HEK293 (cell line): ENCODE results near the gene PBX3.

Experiments used
- CTCF ChIA-PET: fragments of 350-600 bp; formaldehyde crosslinking; extraction: SDS; loops from one replicate; lab custom pipeline; 2021; ENCODE audit warnings: antibody characterized with exemption; lab: Yijun Ruan, JAX
- POLR2A ChIA-PET: fragments of 300-600 bp; formaldehyde crosslinking; extraction: SDS; loops from one replicate; lab custom pipeline; 2020; ENCODE audit warnings: antibody characterized with exemption, inconsistent platforms; lab: Yijun Ruan, JAX
- H3K27ac ChIP-seq: fragments of 200-500 bp; sonication (Bioruptor generic); 2 replicates; pipeline ENCODE4 v1.5.1; 2014; ENCODE audit warnings: low read depth, low read length, control low read depth, inconsistent platforms; ENCODE audit errors: extremely low read depth
- H3K36me3 ChIP-seq, 2 experiments: fragments of 200-500 bp in 1 of 2; sonication (Bioruptor generic) in 1 of 2; 1 replicate in 1 of 2; 2 replicates in 1 of 2; pipeline ENCODE4 v1.5.1; 2014 to 2017; ENCODE audit warnings: inconsistent platforms in 2 of 2, low read length in 2 of 2; ENCODE audit not compliant: control insufficient read depth in 2 of 2, insufficient read depth in 1 of 2
- H3K4me1 ChIP-seq: fragments of 200-500 bp; sonication (Bioruptor generic); 2 replicates; pipeline ENCODE4 v1.5.1; 2014; ENCODE audit warnings: mild to moderate bottlenecking, low read length, inconsistent platforms; ENCODE audit not compliant: control insufficient read depth, insufficient read depth
- H3K4me3 ChIP-seq: 2 replicates; pipeline ENCODE4 v1.5.1; 2011; ENCODE audit warnings: low read depth, mild to moderate bottlenecking, control low read depth, low read length, moderate library complexity
- H3K9me3 ChIP-seq: fragments of 200-500 bp; sonication (Bioruptor generic); 2 replicates; pipeline ENCODE4 v1.5.1; 2014; ENCODE audit warnings: low read depth, low read length, inconsistent platforms; ENCODE audit not compliant: control insufficient read depth, insufficient read depth
- BCL6B ChIP-seq: fragments of 450-650 bp; formaldehyde crosslinking; IDR thresholded peaks from 2 replicates; pipeline ENCODE4 v1.5.1; 2017; ENCODE audit warnings: missing biosample characterization, missing genetic modification characterization
- HIC1 ChIP-seq: fragments of 450-650 bp; formaldehyde crosslinking; IDR thresholded peaks from 2 replicates; pipeline ENCODE4 v1.5.1; 2016; ENCODE audit warnings: missing biosample characterization, missing genetic modification characterization
- KLF8 ChIP-seq: fragments of 450-650 bp; formaldehyde crosslinking; IDR thresholded peaks from 2 replicates; pipeline ENCODE4 v1.5.1; 2016; ENCODE audit warnings: missing biosample characterization, missing genetic modification characterization
- PBX3 ChIP-seq: sonication (generic); formaldehyde crosslinking; IDR thresholded peaks from 2 replicates; pipeline ENCODE4 v1.8.1; 2022; ENCODE audit warnings: mild to moderate bottlenecking, moderate library complexity, missing genetic modification reagents
- SETDB1 ChIP-seq: IDR thresholded peaks from one replicate; pipeline ENCODE4 v1.6.1; 2017; ENCODE audit warnings: mild to moderate bottlenecking, low read length, moderate library complexity, mixed read lengths; ENCODE audit not compliant: insufficient read length
- SP3 ChIP-seq: fragments of 450-650 bp; formaldehyde crosslinking; IDR thresholded peaks from 2 replicates; pipeline ENCODE4 v1.5.1; 2016; ENCODE audit warnings: missing biosample characterization, missing genetic modification characterization
- ZBTB26 ChIP-seq: fragments of 450-650 bp; formaldehyde crosslinking; optimal IDR thresholded peaks from 2 replicates; pipeline ENCODE3; 2016; ENCODE audit warnings: missing biosample characterization, mild to moderate bottlenecking, missing genetic modification characterization
- ZBTB8A ChIP-seq: fragments of 450-650 bp; formaldehyde crosslinking; IDR thresholded peaks from 2 replicates; pipeline ENCODE4 v1.5.1; 2016; ENCODE audit warnings: missing biosample characterization, missing genetic modification characterization
- ZFHX2 ChIP-seq: fragments of 450-650 bp; formaldehyde crosslinking; conservative IDR thresholded peaks from 2 replicates; pipeline ENCODE4 v1.5.1; 2016; ENCODE audit warnings: missing biosample characterization, missing genetic modification characterization
- ZNF157 ChIP-seq: fragments of 450-650 bp; formaldehyde crosslinking; IDR thresholded peaks from 2 replicates; pipeline ENCODE4 v1.5.1; 2016; ENCODE audit warnings: missing biosample characterization, missing genetic modification characterization
- ZNF16 ChIP-seq: fragments of 450-650 bp; formaldehyde crosslinking; IDR thresholded peaks from 2 replicates; pipeline ENCODE4 v1.5.1; 2016; ENCODE audit warnings: low read depth, missing biosample characterization, missing genetic modification characterization
- ZNF184 ChIP-seq: fragments of 450-650 bp; IDR thresholded peaks from 2 replicates; pipeline ENCODE4 v1.5.1; 2018; ENCODE audit warnings: missing biosample characterization, mild to moderate bottlenecking, missing genetic modification characterization
- ZNF19 ChIP-seq: fragments of 450-650 bp; formaldehyde crosslinking; IDR thresholded peaks from 2 replicates; pipeline ENCODE4; 2016; ENCODE audit warnings: missing biosample characterization, missing genetic modification characterization, low read depth
- ZNF335 ChIP-seq: fragments of 450-650 bp; formaldehyde crosslinking; conservative IDR thresholded peaks from 2 replicates; pipeline ENCODE4 v1.5.1; 2016; ENCODE audit warnings: missing biosample characterization, missing genetic modification characterization
- ZNF391 ChIP-seq: fragments of 450-650 bp; formaldehyde crosslinking; IDR thresholded peaks from 2 replicates; pipeline ENCODE4 v1.5.1; 2016; ENCODE audit warnings: low read depth, missing biosample characterization, missing genetic modification characterization, borderline replicate concordance
- ZNF398 ChIP-seq: fragments of 450-650 bp; formaldehyde crosslinking; IDR thresholded peaks from 2 replicates; pipeline ENCODE4 v1.5.1; 2017; ENCODE audit warnings: missing biosample characterization, missing genetic modification characterization
- ZNF488 ChIP-seq: fragments of 450-650 bp; formaldehyde crosslinking; IDR thresholded peaks from 2 replicates; pipeline ENCODE4 v1.5.1; 2016; ENCODE audit warnings: missing biosample characterization, missing genetic modification characterization
- ZNF530 ChIP-seq: fragments of 450-650 bp; formaldehyde crosslinking; IDR thresholded peaks from 2 replicates; pipeline ENCODE4 v1.5.1; 2016; ENCODE audit warnings: low read depth, missing biosample characterization, missing genetic modification characterization
- ZNF560 ChIP-seq: fragments of 450-650 bp; formaldehyde crosslinking; IDR thresholded peaks from 2 replicates; pipeline ENCODE4 v1.5.1; 2017; ENCODE audit warnings: missing biosample characterization, missing genetic modification characterization, borderline replicate concordance
- ZNF571 ChIP-seq: fragments of 450-650 bp; formaldehyde crosslinking; IDR thresholded peaks from 2 replicates; pipeline ENCODE4 v1.5.0; 2017; ENCODE audit warnings: missing biosample characterization, missing genetic modification characterization
- ZNF585B ChIP-seq: fragments of 450-650 bp; formaldehyde crosslinking; IDR thresholded peaks from 2 replicates; pipeline ENCODE4 v1.5.1; 2016; ENCODE audit warnings: missing biosample characterization, missing genetic modification characterization
- TF ChIP-seq, protein P1 (sequence below): IDR thresholded peaks from 2 replicates; pipeline ENCODE4 v1.6.1; 2011; ENCODE audit warnings: mild to moderate bottlenecking, low read depth, low read length, borderline replicate concordance

PBX3 gene

GRCh38 chr9:125964702-125965225 is 217.6 kb downstream of the PBX3 start:
- Histone ChIP-seq H3K4me1 (no peaks in the 10 kb centered on the region), H3K4me3 (no peak overlapping the region), H3K27ac (no peak overlapping the region), H3K9me3 (no peaks in the 10 kb centered on the region), H3K36me3 (peaks cover 0 to 36% of the 10 kb centered on the region in 2 experiments; a peak in 1 of 3 replicates)
- TF ChIP-seq ZBTB26 (tag by site-specific recombination) (no peak), ZNF585B (no peak), ZNF571 (tag by site-specific recombination) (no peak)
- CTCF ChIA-PET, result interaction anchor here (0.7 kb wide), 1 partner anchor 17 kb away, joined by 4 read pairs; no protein-coding TSS in a partner anchor
- POLR2A ChIA-PET, result no interaction called here

DNA sequence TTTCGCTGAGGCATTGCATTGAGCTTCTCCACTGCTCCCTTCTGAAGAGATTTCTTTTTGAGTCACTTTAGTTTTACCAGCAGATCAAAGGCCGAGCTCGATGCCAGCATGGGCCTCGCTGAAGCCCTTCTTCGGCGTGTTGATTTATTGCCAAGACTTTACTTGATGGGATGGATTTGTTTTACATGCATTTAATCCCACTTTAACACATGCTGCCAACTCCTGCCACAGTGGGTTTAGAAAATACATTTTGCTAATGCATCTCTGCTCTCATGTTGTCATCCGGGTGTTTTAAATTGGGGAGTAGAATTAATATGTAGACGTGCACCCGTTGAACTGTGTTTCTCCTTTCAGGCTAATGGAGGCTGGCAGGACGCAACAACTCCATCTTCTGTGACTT is 218.3 kb downstream of the PBX3 start:
- CTCF ChIA-PET, result interaction anchor here (1.0 kb wide), 1 partner anchor 10 kb away, joined by 4 read pairs; no protein-coding TSS in a partner anchor
- no peak overlapping the region for H3K4me3 ChIP-seq
- POLR2A ChIA-PET, result no interaction called here
- H3K27ac ChIP-seq, result no peak overlapping the region
- H3K9me3 ChIP-seq, result no peaks in the 10 kb centered on the region
- H3K36me3 ChIP-seq, result peaks cover 0 to 34% of the 10 kb centered on the region in 2 experiments; a peak in 1 of 3 replicates
- no peak for TF ChIP-seq ZNF398 (tag by site-specific recombination)
- TF ChIP-seq BCL6B (tag by site-specific recombination), result no peak
- no peak for TF ChIP-seq ZNF16 (tag by site-specific recombination)
- no peak for TF ChIP-seq ZNF19 (tag by site-specific recombination)
- no peak for TF ChIP-seq ZNF335 (tag by site-specific recombination)
- TF ChIP-seq ZBTB8A (tag by site-specific recombination), result no peak
- TF ChIP-seq ZNF560 (tag by site-specific recombination), result no peak
- no peak for TF ChIP-seq KLF8 (tag by site-specific recombination)
- no peak for TF ChIP-seq ZFHX2 (tag by site-specific recombination)
- TF ChIP-seq, protein P1, sequence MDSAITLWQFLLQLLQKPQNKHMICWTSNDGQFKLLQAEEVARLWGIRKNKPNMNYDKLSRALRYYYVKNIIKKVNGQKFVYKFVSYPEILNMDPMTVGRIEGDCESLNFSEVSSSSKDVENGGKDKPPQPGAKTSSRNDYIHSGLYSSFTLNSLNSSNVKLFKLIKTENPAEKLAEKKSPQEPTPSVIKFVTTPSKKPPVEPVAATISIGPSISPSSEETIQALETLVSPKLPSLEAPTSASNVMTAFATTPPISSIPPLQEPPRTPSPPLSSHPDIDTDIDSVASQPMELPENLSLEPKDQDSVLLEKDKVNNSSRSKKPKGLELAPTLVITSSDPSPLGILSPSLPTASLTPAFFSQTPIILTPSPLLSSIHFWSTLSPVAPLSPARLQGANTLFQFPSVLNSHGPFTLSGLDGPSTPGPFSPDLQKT, result no peak
- no peak for TF ChIP-seq ZNF391 (tag by site-specific recombination)
- no peak for TF ChIP-seq ZNF184 (tag by site-specific recombination)
- no peak for TF ChIP-seq HIC1 (tag by site-specific recombination)
- no peak for TF ChIP-seq ZNF530 (tag by site-specific recombination)
- TF ChIP-seq SETDB1, result no peak
- TF ChIP-seq PBX3 (CRISPR knock-in tag), result no peak
- TF ChIP-seq SP3 (tag by site-specific recombination), result no peak
- TF ChIP-seq ZNF157 (tag by site-specific recombination), result no peak
- TF ChIP-seq ZNF488 (tag by site-specific recombination), result no peak
- H3K4me1 ChIP-seq, result no peaks in the 10 kb centered on the region
